Measurements from ENCODE around the gene ABCA2.

Gene ABCA2

DNA sequence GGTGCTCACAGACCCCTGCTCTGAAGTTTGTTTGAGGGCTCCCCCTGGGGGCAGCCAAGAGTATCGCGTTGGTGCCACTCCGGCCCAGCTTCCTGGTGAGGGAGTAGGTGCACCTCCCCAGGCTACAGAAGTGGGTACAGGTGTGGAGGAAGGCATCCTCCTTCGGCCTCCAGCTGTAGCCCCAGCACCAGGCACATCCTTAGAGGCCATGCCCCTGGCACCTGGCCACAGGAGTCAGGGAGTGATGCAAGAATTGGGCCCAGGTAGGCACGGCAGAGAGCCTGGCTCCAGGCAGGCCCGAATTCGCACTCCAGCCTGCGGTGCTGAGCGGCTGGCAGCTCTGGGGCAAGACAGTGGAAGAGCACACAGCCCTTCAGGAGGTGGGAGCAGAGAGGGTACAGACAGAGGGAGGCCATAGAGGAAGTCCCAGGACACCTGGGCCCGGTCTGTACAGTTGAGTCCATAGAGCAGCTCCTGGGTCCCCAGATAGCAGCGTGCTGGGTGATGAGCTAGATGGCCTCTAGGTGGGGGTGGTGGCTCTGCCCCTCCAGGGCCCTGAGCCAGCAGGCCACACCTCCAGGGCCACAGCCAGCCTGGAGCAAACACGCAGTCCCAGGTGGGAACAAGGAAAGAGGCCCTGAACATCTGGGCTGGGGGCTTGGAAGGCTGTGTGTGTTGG, 40.0 kb upstream of the ABCA2 start:
- DNase-seq (ENCODE audit: low spot score): peak; percentile 90
- TF ChIP-seq, protein P1, sequence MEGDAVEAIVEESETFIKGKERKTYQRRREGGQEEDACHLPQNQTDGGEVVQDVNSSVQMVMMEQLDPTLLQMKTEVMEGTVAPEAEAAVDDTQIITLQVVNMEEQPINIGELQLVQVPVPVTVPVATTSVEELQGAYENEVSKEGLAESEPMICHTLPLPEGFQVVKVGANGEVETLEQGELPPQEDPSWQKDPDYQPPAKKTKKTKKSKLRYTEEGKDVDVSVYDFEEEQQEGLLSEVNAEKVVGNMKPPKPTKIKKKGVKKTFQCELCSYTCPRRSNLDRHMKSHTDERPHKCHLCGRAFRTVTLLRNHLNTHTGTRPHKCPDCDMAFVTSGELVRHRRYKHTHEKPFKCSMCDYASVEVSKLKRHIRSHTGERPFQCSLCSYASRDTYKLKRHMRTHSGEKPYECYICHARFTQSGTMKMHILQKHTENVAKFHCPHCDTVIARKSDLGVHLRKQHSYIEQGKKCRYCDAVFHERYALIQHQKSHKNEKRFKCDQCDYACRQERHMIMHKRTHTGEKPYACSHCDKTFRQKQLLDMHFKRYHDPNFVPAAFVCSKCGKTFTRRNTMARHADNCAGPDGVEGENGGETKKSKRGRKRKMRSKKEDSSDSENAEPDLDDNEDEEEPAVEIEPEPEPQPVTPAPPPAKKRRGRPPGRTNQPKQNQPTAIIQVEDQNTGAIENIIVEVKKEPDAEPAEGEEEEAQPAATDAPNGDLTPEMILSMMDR (IDR thresholded peaks at IDR 0.05; ENCODE audit: borderline replicate concordance, control extremely low read depth, extremely low read depth, insufficient read depth, missing control alignments): peak; percentile 76
- in situ Hi-C loops (cut with MboI; ENCODE audit: low sequenced_read_pairs, unreplicated experiment): no loop called here

DNA sequence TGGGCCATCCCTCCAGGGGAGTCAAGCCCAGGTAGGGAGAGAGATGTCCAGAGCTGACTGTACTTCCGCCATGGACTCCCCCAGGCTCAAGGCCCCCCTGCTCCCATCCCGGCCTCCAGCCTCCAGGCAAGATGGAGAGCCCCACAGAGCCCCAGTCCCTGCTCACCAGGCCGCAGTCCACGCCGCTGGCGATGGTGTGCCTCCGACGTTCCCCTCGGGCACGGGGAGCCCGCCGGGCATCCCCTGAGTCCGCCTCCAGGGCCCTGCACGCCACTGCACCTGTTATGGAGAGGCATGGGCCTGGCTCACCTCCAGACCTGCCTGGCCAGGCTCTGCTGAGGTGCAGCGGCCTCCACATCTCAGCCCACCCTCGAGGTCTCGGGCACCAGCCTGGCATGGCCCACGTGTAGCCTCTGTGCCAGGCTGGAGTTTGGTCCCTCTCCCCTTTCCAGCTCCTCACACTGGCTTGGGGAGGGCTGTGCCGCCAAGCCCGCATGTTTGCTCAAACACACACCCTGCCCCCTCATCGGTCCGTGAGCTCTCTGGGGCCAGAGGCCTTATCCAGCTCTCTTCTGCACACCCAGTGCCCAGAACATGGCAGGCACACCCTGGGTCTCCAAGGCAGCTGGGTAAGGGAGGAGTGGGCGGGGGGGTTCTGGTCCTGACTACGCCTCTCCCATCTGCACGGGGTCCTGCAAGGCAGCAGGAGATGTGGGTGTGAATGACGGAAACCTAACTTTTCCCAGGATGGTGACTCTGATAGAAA, 38.2 kb upstream of the ABCA2 start:
- in situ Hi-C loops (cut with MboI; ENCODE audit: low sequenced_read_pairs, unreplicated experiment): no loop called here
- no peak for DNase-seq (ENCODE audit: low spot score)
- TF ChIP-seq, protein P1 (IDR thresholded peaks at IDR 0.05; ENCODE audit: borderline replicate concordance, control extremely low read depth, extremely low read depth, insufficient read depth, missing control alignments): no peak

DNA sequence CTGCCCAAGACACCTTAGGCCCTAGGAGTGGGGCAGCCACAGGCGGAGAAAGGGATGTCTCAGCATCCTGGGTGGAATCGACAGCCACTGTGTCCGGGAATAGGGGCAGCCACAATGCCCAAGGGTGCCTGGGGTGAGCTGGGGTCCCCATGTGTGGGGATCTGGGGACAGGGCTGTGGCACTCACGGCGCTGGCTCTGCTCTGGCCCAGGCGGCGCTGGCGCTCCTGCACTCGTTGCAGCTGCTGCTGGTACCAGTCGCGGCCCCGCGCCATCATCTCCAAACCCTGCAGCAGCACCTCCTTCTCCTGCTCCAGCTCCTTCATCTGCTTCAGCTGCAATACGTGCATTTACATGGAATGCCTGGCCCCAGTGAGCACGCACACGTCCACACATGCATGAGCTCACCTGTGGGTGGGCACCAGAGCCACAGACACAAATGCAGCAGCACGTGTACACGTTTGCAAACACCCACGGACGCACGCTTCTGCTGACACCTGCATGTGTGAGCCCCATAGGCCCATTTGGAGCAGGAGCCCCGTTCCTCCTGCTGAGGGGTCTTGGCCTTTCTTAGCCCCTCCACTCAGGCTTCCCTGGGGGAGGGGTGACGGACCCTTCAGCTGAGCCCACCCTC, 37.4 kb upstream of the ABCA2 start:
- DNase-seq (ENCODE audit: low spot score): no peak
- TF ChIP-seq, protein P1 (IDR thresholded peaks at IDR 0.05; ENCODE audit: borderline replicate concordance, control extremely low read depth, extremely low read depth, insufficient read depth, missing control alignments): no peak
- in situ Hi-C loops (cut with MboI; ENCODE audit: low sequenced_read_pairs, unreplicated experiment): no loop called here

DNA sequence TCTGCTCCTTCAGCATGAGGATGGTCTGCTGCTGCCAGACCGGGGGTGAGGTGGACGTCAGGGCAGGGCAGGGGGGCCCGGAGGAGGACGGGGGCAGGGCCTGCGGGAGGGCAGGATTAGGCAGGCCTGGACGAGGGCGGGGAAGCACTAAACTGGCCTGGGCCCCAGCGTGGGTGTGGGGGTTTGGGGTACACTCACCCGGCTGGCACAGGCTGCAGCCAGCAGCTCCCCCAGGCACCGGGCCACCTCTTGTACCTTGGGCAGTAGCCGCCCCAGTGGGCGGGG, 36.8 kb upstream of the ABCA2 start:
- TF ChIP-seq, protein P1 (IDR thresholded peaks at IDR 0.05; ENCODE audit: borderline replicate concordance, control extremely low read depth, extremely low read depth, insufficient read depth, missing control alignments): no peak
- no peak for DNase-seq (ENCODE audit: low spot score)
- in situ Hi-C loops (cut with MboI; ENCODE audit: low sequenced_read_pairs, unreplicated experiment): no loop called here

DNA sequence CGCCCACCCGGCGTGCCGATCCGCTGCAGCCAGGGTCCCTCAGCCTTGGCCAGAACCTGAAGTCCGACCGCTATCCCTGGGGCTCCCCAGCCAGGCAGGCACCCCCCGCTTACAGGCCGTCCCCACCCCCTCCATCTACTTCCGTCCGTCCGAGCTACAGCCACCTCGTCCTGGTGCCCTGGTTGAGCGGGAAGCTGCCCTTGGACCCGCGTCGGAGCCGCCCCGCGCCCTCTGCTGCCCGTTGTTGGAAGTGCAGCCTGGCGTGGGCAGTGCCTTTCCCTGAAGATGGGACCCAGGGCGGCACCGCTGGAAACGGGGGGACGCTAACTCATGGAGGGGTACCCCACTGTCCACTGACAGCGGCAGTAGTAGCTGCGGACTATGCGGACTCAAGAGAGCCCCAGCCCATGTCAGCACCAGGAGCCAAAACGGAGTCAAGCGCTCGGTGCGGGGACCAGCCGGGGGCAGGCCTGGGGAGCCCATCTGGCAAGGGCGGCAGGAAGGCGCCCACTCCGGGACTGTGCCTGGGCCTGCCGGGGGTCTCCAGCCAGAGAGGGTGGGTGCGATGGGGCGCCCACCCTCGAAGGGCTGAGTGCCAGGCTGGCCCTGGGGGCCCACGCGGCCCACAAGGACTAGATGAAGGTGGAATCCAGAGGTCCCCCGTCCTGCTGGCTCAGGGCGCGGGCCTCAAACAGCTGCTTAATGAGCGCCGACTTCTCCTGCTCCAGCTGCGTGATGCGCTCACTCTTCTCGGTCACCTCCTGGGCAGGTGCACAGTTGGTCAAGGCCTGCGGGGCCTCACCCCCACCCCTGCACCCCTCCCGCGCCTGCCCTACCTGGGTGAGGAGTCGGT, 36.2 kb upstream of the ABCA2 start:
- DNase-seq (ENCODE audit: low spot score): peak; percentile 74
- TF ChIP-seq, protein P1 (IDR thresholded peaks at IDR 0.05; ENCODE audit: borderline replicate concordance, control extremely low read depth, extremely low read depth, insufficient read depth, missing control alignments): peak; percentile 95
- in situ Hi-C loops (cut with MboI; ENCODE audit: low sequenced_read_pairs, unreplicated experiment): no loop called here
